Measurements from ENCODE around the gene TENM4. TPM values are rescaled to one million over a fixed set of nuclear protein-coding genes. Genes with fewer than 3 reads are reported as not detected.

The TENM4 gene
- total RNA-seq, 4 donors from 2014 or later = 31.4 to 44.5 (median 38.0) TPM

DNA sequence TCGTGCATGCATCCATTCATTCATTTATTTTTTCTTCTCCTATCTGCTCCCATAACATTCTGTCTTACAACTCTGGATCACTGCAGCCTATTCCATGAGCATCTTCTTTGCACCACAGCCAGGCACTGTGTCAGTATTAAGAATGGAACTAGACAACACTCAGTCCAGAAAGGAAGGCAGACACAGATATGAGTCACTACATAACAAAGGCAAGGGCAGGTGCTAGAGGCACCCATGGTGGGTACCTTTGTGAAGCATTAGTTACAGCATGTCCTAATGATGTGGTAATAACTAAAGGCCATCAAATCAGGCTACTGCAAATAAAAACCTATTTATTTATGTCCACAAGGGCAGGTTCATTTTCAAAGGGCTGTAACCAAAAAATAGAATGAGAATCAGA is 28.1 kb downstream of the TENM4 start:
- Histone ChIP-seq H3K4me3 (no peak overlapping the region), H3K9me3 (no peaks in the 10 kb centered on the region), H3K36me3 (no peaks in the 10 kb centered on the region), H3K27ac (no peak overlapping the region), H3K27me3 (no peaks in the 10 kb centered on the region), H3K4me1 (peaks cover 29% of the 10 kb centered on the region)
- WGBS = 87% methylated on average over 1 of the region's 1 CpG
- DNase-seq (ENCODE audit: low spot score in 2 of 2) = no peak
- TF ChIP-seq POLR2AphosphoS5 (IDR thresholded peaks at IDR 0.05) = no peak
- TF ChIP-seq, protein P1, sequence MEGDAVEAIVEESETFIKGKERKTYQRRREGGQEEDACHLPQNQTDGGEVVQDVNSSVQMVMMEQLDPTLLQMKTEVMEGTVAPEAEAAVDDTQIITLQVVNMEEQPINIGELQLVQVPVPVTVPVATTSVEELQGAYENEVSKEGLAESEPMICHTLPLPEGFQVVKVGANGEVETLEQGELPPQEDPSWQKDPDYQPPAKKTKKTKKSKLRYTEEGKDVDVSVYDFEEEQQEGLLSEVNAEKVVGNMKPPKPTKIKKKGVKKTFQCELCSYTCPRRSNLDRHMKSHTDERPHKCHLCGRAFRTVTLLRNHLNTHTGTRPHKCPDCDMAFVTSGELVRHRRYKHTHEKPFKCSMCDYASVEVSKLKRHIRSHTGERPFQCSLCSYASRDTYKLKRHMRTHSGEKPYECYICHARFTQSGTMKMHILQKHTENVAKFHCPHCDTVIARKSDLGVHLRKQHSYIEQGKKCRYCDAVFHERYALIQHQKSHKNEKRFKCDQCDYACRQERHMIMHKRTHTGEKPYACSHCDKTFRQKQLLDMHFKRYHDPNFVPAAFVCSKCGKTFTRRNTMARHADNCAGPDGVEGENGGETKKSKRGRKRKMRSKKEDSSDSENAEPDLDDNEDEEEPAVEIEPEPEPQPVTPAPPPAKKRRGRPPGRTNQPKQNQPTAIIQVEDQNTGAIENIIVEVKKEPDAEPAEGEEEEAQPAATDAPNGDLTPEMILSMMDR (IDR thresholded peaks at IDR 0.05) = no peak
- no peak for TF ChIP-seq POLR2A (IDR thresholded peaks at IDR 0.05)
- no peak for TF ChIP-seq EP300 (IDR thresholded peaks at IDR 0.05)

DNA sequence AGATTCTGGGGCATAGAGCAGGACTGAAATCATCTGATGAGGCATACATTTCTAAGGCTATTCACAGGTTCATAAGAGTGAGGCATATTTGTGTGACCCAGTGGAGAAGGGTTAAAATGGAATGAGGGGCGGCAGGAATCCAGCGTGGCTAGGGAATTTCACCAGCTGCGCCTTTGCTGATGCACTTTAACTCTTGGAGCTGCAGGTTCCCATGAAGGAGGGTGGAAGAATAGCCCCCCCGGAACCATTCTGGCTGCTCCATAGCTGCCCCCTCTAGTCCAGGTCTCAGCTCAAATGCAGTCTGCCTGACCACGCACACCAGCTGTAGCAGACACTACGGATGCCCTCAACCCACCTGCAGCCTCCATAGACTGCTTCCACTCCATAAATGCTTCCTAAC is 31.5 kb downstream of the TENM4 start:
- no peaks in the 10 kb centered on the region for H3K27me3 ChIP-seq
- H3K4me3 ChIP-seq = no peak overlapping the region
- TF ChIP-seq, protein P1 (IDR thresholded peaks at IDR 0.05) = no peak
- TF ChIP-seq POLR2AphosphoS5 (IDR thresholded peaks at IDR 0.05) (no peak), POLR2A (IDR thresholded peaks at IDR 0.05) (no peak), EP300 (IDR thresholded peaks at IDR 0.05) (no peak)
- no peak for DNase-seq (ENCODE audit: low spot score in 2 of 2)
- H3K9me3 ChIP-seq = no peaks in the 10 kb centered on the region
- no peaks in the 10 kb centered on the region for H3K36me3 ChIP-seq
- H3K27ac ChIP-seq = no peak overlapping the region
- H3K4me1 ChIP-seq = peaks cover 16% of the 10 kb centered on the region
- 88% methylated on average over 6 of the region's 6 CpGs for WGBS

DNA sequence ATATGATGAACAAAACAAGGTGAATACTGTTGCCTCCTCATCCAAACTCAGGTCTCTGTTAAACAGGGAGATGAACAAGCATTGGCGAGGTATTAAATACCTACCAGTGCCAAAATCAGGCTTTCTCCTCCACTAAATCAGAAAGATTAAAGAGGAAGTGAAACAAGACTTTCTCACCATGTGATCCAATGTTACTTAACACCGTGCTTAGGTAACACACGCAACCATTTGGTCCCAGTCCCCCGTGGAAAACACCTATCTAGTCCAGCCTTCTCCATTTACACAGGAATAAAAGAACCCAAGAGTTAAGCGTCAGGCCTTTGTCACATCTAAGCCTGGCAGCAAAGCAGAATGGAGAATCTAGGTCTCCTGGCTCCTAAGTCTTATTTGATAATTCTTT is 34.5 kb downstream of the TENM4 start:
- WGBS = 50% methylated on average over 5 of the region's 5 CpGs
- Histone ChIP-seq H3K27ac (no peak overlapping the region), H3K4me1 (peaks cover 5% of the 10 kb centered on the region), H3K27me3 (no peaks in the 10 kb centered on the region), H3K36me3 (no peaks in the 10 kb centered on the region), H3K4me3 (no peak overlapping the region), H3K9me3 (no peaks in the 10 kb centered on the region)
- no peak for DNase-seq (ENCODE audit: low spot score in 2 of 2)
- no peak for TF ChIP-seq POLR2AphosphoS5 (IDR thresholded peaks at IDR 0.05)
- TF ChIP-seq, protein P1 (IDR thresholded peaks at IDR 0.05) = no peak
- TF ChIP-seq EP300 (IDR thresholded peaks at IDR 0.05) = no peak
- no peak for TF ChIP-seq POLR2A (IDR thresholded peaks at IDR 0.05)

DNA sequence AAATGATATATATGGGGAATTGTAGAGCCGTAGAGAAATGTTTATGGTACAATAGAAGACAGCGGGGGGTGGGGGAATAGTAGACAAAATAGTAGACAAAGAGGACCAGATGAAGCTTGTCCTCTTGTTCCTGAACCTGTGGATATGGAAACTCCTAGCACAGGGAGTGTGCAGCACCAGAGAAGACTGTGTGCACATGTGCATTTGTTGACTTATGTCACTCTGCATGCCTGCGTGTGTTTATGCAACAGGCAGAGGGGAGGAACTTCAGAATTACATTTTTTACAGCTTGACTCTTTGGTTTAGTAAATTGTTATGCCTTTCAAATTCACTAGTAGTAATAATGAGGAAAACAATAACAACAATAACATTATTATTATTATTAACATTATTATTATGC is 36.0 kb downstream of the TENM4 start:
- Histone ChIP-seq H3K36me3 (no peaks in the 10 kb centered on the region), H3K27me3 (no peaks in the 10 kb centered on the region), H3K9me3 (no peaks in the 10 kb centered on the region), H3K27ac (no peak overlapping the region), H3K4me1 (peaks cover 5% of the 10 kb centered on the region), H3K4me3 (no peak overlapping the region)
- 65% methylated on average over 3 of the region's 3 CpGs for WGBS
- no peak for DNase-seq (ENCODE audit: low spot score in 2 of 2)
- TF ChIP-seq, protein P1 (IDR thresholded peaks at IDR 0.05) = no peak
- TF ChIP-seq POLR2AphosphoS5 (IDR thresholded peaks at IDR 0.05) (no peak), POLR2A (IDR thresholded peaks at IDR 0.05) (no peak), EP300 (IDR thresholded peaks at IDR 0.05) (no peak)

DNA sequence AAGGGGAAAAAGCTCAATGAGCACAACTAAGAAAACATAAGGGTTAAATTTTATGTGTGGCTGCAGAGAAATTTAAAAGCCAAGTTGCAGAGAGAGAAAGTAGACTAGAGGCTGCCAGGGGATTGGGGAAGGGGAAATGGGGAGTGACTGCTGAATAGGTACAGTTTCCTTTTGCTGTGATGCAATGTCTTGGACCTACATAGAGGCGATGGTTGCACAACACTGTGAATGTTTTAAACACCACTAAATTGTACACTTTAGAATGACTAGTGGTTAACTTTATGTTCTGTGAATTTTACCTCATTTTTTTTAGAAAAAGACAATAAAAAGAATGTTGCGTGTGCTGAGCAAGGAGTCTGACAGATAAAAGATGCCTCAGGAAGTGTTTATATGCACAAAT is 36.5 kb downstream of the TENM4 start:
- 67% methylated on average over 2 of the region's 2 CpGs for WGBS
- Histone ChIP-seq H3K36me3 (no peaks in the 10 kb centered on the region), H3K27ac (no peak overlapping the region), H3K9me3 (no peaks in the 10 kb centered on the region), H3K4me1 (peaks cover 5% of the 10 kb centered on the region), H3K4me3 (no peak overlapping the region), H3K27me3 (no peaks in the 10 kb centered on the region)
- TF ChIP-seq POLR2AphosphoS5 (IDR thresholded peaks at IDR 0.05) (no peak), EP300 (IDR thresholded peaks at IDR 0.05) (no peak), POLR2A (IDR thresholded peaks at IDR 0.05) (no peak)
- TF ChIP-seq, protein P1 (IDR thresholded peaks at IDR 0.05) = no peak
- no peak for DNase-seq (ENCODE audit: low spot score in 2 of 2)
